Stimulated activated CD8-positive, alpha-beta memory T cell treated with anti-CD3 and anti-CD28 coated beads, Interleukin-4, amount 100 ng/mL, for 4 hours (primary cell): ENCODE results near the gene ISLR.
"Not testable (repeated sequence)": the region's sequence is repeated elsewhere in the genome, so short reads cannot be mapped to it uniquely, and the experiment has no call there.

ENCODE experiments used
- DNase-seq, 2 donors: peaks; one replicate each; pipeline ENCODE4 v3.0.0-alpha.2; 2020; ENCODE audit warnings: low read depth in 2 of 2, low spot score in 1 of 2

ISLR gene

GRCh38 chr15:74136814-74137536, 36.5 kb upstream of the ISLR start:
- DNase-seq = no peak

- no peak for DNase-seq
Measured at GRCh38 chr15:74137537-74137894, 36.0 kb upstream of the ISLR start.

DNA sequence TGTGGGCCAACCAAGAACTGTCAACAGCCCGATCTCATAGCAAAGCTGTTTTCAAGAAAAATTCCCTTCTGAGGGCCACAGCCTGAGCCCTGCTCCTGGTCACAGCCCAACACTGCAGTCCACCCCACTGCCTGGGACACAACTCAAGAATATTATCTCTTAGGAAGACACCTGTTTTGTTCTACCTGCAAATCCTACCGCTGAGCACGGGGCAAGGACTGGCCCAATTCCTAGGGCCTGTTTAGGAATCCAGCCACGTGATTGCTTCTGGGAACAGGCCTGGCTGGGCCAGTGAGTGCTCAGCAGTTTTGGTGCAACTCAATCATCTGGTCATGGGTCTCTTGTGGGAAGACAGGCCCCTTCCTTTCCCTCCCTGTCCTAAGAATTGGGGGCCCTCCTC, 34.9 kb upstream of the ISLR start:
- DNase-seq = no peak

- DNase-seq = no peak
Measured at GRCh38 chr15:74141591-74141990, 31.9 kb upstream of the ISLR start.

GRCh38 chr15:74144153-74144775, 29.2 kb upstream of the ISLR start:
- no peak for DNase-seq

DNA sequence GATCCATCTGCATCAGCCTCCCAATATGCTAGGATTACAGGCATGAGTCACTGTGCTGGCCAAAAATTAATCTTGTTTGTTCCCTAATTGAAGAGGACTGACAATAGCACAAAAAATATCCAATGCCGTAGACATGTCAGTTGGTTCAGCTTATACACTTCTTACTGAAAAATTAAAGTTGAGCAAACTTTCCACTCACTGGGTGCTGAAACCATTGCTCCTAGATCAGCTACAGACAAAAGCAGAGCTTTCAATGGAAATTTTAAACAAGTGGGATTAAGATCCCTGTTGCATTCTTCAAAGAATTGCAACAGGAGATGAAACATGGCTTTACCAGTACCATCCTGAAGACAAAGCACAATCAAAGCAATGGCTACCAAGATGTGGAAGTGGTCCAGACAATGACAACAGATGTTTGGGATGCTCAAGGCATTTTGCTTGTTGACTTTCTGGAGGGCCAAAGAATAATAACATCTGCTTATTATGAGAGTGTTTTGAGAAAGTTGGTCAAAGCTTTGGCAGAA, 27.2 kb upstream of the ISLR start:
- no peak for DNase-seq

GRCh38 chr15:74147051-74147450, 26.5 kb upstream of the ISLR start:
- no peak for DNase-seq

DNA sequence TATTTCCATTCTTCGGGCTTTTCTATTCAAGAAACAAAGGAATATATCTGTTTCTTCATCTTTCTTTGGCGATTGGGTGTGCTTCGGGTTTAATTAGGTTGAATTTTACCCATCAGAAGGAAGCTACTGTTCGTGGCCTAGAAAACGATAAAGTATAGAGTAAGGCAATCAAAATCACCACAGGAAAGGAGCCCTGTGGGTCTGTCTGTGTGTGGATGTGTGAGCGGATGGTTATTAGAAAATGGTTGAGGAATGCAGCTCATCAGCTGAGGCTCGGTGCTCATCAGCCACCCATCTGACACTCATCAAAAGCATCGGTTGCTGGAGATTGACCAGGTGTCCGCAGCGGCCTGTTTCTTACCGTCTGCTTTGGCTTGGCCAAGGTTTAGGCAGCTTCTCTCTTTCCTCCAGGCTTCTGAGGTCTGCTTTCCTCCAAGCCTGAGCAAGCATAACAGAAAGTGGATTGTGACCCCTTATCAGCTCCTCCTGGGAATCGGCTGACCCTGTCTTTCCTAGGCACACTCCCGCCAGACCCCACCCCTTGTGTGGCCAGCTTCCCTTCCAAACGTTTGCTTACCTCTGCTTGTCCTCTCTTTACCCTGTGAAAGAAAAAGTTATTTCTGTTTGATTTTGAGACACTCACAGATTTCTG, 17.6 kb upstream of the ISLR start:
- no peak for DNase-seq

- no peak for DNase-seq
Measured at GRCh38 chr15:74156678-74157411, 16.7 kb upstream of the ISLR start.

GRCh38 chr15:74157868-74158827, 15.4 kb upstream of the ISLR start:
- no peak for DNase-seq

GRCh38 chr15:74158855-74159650, 14.5 kb upstream of the ISLR start:
- DNase-seq = no peak

DNA sequence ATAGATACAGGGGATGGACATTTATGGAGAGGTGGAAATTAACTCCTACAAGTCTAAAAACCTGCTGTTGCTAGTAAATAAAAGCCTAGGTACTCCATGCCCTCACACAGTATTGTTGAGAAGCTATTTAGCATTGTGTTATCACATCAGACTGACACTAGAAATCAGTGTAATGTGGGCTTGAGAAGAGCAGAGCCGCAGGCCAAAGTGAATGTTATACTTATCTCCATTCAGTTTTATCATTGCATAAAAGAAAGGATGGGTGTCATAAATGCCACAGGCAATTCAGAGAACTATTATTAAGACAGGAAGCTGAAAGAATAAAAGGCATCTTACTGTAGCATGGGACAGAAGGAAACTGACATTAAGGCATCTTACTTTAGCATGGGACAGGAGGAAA, 13.7 kb upstream of the ISLR start:
- no peak for DNase-seq

GRCh38 chr15:74160390-74160789, 13.1 kb upstream of the ISLR start:
- DNase-seq = not testable (repeated sequence)

- DNase-seq = not testable (repeated sequence)
Measured at GRCh38 chr15:74162195-74162536, 11.3 kb upstream of the ISLR start.

DNA sequence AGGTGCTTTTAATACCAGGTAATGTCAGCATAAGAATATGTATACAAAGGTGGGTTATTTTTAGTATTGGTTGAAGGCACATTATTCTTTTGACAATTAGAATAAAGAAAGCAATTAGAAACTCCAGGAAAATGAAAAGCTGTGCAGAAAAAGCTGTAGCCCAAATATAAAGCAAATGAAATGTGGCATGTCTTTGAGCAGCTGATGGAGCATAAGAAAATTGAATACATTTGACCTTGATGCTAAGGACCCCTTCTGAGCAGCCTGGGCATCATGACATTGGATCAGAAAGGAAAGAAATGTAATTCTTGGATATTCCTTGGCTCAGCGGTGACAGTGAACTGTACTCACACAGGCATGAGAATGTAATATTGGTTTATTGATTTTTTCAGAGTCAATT, 8.0 kb upstream of the ISLR start:
- no peak for DNase-seq

DNA sequence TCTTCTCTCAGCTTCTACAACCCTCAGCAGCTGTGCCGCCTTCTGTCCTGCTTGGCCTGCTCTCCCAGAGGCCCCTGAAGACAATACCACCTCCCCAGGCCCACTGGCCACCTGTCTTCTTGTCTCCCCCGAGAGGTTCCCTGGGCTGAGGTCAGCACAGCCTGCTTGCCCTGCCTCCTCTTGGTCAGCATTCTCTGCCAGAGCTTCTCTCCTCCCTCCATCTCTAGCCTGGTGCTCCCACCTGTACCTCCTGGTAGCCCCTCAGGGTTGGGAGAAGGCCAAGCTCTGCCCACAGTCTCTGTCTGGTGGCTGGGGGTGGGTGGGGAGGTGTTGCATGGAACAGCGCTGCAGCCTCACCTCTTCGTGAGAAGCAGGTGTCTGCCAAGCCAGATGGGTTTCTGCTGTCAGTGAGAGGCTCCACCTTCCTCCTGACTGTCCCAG, 5.6 kb upstream of the ISLR start:
- no peak for DNase-seq

- no peak for DNase-seq
Measured at GRCh38 chr15:74168711-74169126, 4.8 kb upstream of the ISLR start.

- no peak for DNase-seq
Measured at GRCh38 chr15:74170071-74170844, 3.3 kb upstream of the ISLR start.
